Naive thymus-derived CD8-positive, alpha-beta T cell (primary cell): Measurements from ENCODE around the gene METTL16. TPM values are rescaled to one million over a fixed set of nuclear protein-coding genes. Genes with fewer than 3 reads are reported as not detected.

Source experiments
- ATAC-seq, 2 donors: fragments of 150-1000 bp; cut with Tn5 transposase in 1 of 2; sonication (Bioruptor Pico), chemical (Tn5 transposase) in 1 of 2; 1 replicate in 1 of 2; 2 replicates in 1 of 2; pipeline ENCODE4 v1.10.0; 2021; ENCODE audit warnings: mild to moderate bottlenecking in 2 of 2, moderate library complexity in 2 of 2
- POLR2A ChIA-PET: fragments of 350-600 bp; sonication (Branson Sonifier 250); formaldehyde crosslinking; loops from one replicate; lab custom pipeline; 2021; ENCODE audit warnings: antibody characterized with exemption; lab: Charles Lee
- DNase-seq, 10 donors: peaks; one replicate each; pipeline versions ENCODE4 v3.0.0 to v3.0.0-alpha.2; 2020 to 2022
- H3K27ac Mint-ChIP-seq, 10 donors: one replicate each; pipeline ENCODE4 v1.8.0; 2020 to 2022; ENCODE audit warnings: mild to moderate bottlenecking in 10 of 10, mixed read lengths in 10 of 10, moderate library complexity in 4 of 10, inconsistent platforms in 1 of 10
- H3K27me3 Mint-ChIP-seq, 5 donors: one replicate each; pipeline ENCODE4 v1.8.0; 2021 to 2022; ENCODE audit warnings: mixed read lengths in 5 of 5
- H3K36me3 Mint-ChIP-seq, 3 donors: one replicate each; pipeline ENCODE4 v1.8.0; 2020 to 2022; ENCODE audit warnings: mixed read lengths in 3 of 3, mild to moderate bottlenecking in 2 of 3, inconsistent platforms in 1 of 3
- H3K4me1 Mint-ChIP-seq, 4 donors: one replicate each; pipeline ENCODE4 v1.8.0; 2021 to 2022; ENCODE audit warnings: mixed read lengths in 4 of 4
- H3K4me3 Mint-ChIP-seq, 10 donors: one replicate each; pipeline ENCODE4 v1.8.0; 2020 to 2022; ENCODE audit warnings: mild to moderate bottlenecking in 10 of 10, mixed read lengths in 10 of 10, moderate library complexity in 6 of 10, inconsistent platforms in 1 of 10
- H3K9me3 Mint-ChIP-seq, 9 donors: one replicate each; pipeline ENCODE4 v1.8.0; 2020 to 2022; ENCODE audit warnings: mixed read lengths in 9 of 9, mild to moderate bottlenecking in 3 of 9, inconsistent platforms in 1 of 9, moderate library complexity in 1 of 9
- polyA plus RNA-seq, 3 donors: library from polyadenylated mRNA; unstranded; fragments of 300-500 nt; fragmentation: Illumina TruSeq; gene quantifications; one replicate each; pipeline ENCODE4 v1.2.3, GENCODE V29; 2021
- total RNA-seq, 8 experiments: library from RNA in 2 of 8; stranded (reverse) in 2 of 8; gene quantifications; one replicate each; pipeline ENCODE4 v1.2.3 and lab custom pipeline; 2021 to 2026

The METTL16 gene
- total and polyA plus RNA-seq, 5 experiments from 2014 or later = 18.7 to 67.2 (median 35.1) TPM

- Mint-ChIP-seq H3K9me3 (no peaks in the 10 kb centered on the region), H3K36me3 (peaks cover 0 to 30% (median 0%) of the 10 kb centered on the region in 3 donors), H3K27ac (peak overlapping the region in 1 of 10 donors; percentile 13), H3K27me3 (no peaks in the 10 kb centered on the region), H3K4me3 (no peak overlapping the region), H3K4me1 (peaks cover 0 to 4% (median 2%) of the 10 kb centered on the region in 4 donors)
- DNase-seq (no peak), ATAC-seq (no peak)
- POLR2A ChIA-PET = interaction anchor here (0.9 to 5.7 kb wide), 5 partner anchors 11 to 45 kb away, joined by 3 to 56 read pairs (median 5); partner anchors contain the start of gene TSR1
These were observed 130.6 kb downstream of the METTL16 start for GRCh38 chr17:2380950-2381649.

- peaks cover 0 to 4% (median 2%) of the 10 kb centered on the region in 4 donors for H3K4me1 Mint-ChIP-seq
- no peaks in the 10 kb centered on the region for H3K27me3 Mint-ChIP-seq
- H3K4me3 Mint-ChIP-seq = no peak overlapping the region
- ATAC-seq (no peak), DNase-seq (no peak)
- POLR2A ChIA-PET = interaction anchor here (0.9 to 5.7 kb wide), 3 partner anchors 12 to 44 kb away, joined by 3 to 56 read pairs (median 27); partner anchors contain the start of gene TSR1
- H3K9me3 Mint-ChIP-seq = no peaks in the 10 kb centered on the region
- no peak overlapping the region for H3K27ac Mint-ChIP-seq
- peaks cover 0 to 30% (median 0%) of the 10 kb centered on the region in 3 donors for H3K36me3 Mint-ChIP-seq
These were observed 131.3 kb downstream of the METTL16 start for GRCh38 chr17:2380226-2380922.

GRCh38 chr17:2379489-2380225 is 132.0 kb downstream of the METTL16 start:
- Mint-ChIP-seq H3K4me3 (no peak overlapping the region), H3K36me3 (peaks cover 0 to 36% (median 0%) of the 10 kb centered on the region in 3 donors)

GRCh38 chr17:2378905-2379304 is 132.8 kb downstream of the METTL16 start:
- no peaks in the 10 kb centered on the region for H3K27me3 Mint-ChIP-seq
- H3K36me3 Mint-ChIP-seq = peaks cover 0 to 40% (median 0%) of the 10 kb centered on the region in 3 donors
- ATAC-seq (no peak), DNase-seq (no peak)
- H3K27ac Mint-ChIP-seq = peak overlapping the region in 1 of 10 donors; percentile 14
- peaks cover 0 to 4% (median 2%) of the 10 kb centered on the region in 4 donors for H3K4me1 Mint-ChIP-seq
- no peaks in the 10 kb centered on the region for H3K9me3 Mint-ChIP-seq
- no peak overlapping the region for H3K4me3 Mint-ChIP-seq
- POLR2A ChIA-PET = interaction anchor here (0.7 kb wide), 1 partner anchor 10 kb away, joined by 3 read pairs; no protein-coding TSS in a partner anchor

More at GRCh38 chr17:2379489-2380225, 132.0 kb downstream of the METTL16 start:
- H3K27me3 Mint-ChIP-seq = no peaks in the 10 kb centered on the region
- POLR2A ChIA-PET = interaction anchor here (0.7 to 5.7 kb wide), 2 partner anchors 11 to 36 kb away, joined by 3 to 56 read pairs; no protein-coding TSS in a partner anchor
- peak overlapping the region in 1 of 10 donors; percentile 14 for H3K27ac Mint-ChIP-seq
- no peaks in the 10 kb centered on the region for H3K9me3 Mint-ChIP-seq
- DNase-seq (no peak), ATAC-seq (no peak)
- H3K4me1 Mint-ChIP-seq = peaks cover 0 to 4% (median 2%) of the 10 kb centered on the region in 4 donors

- no peak for ATAC-seq
- Mint-ChIP-seq H3K27me3 (no peaks in the 10 kb centered on the region), H3K9me3 (no peaks in the 10 kb centered on the region), H3K4me1 (peaks cover 0 to 2% (median under 1%) of the 10 kb centered on the region in 4 donors), H3K36me3 (peaks cover 0 to 46% (median 0%) of the 10 kb centered on the region in 3 donors), H3K4me3 (no peak overlapping the region), H3K27ac (peak overlapping the region in 2 of 10 donors; percentile 68 to 75)
- POLR2A ChIA-PET = no interaction called here
- no peak for DNase-seq
These were observed 134.0 kb downstream of the METTL16 start for GRCh38 chr17:2377659-2378058.

- H3K4me1 Mint-ChIP-seq = no peaks in the 10 kb centered on the region
- H3K4me3 Mint-ChIP-seq = no peak overlapping the region
- H3K9me3 Mint-ChIP-seq = no peaks in the 10 kb centered on the region
- H3K36me3 Mint-ChIP-seq = peaks cover 0 to 52% (median 0%) of the 10 kb centered on the region in 3 donors
- POLR2A ChIA-PET = no interaction called here
- H3K27me3 Mint-ChIP-seq = no peaks in the 10 kb centered on the region
- H3K27ac Mint-ChIP-seq = peak overlapping the region in 2 of 10 donors; percentile 33 to 34
- DNase-seq = no peak
- no peak for ATAC-seq
These were observed 135.6 kb downstream of the METTL16 start for GRCh38 chr17:2376107-2376506.

- no peak for ATAC-seq
- no peak for DNase-seq
- Mint-ChIP-seq H3K4me1 (no peaks in the 10 kb centered on the region), H3K4me3 (no peak overlapping the region), H3K9me3 (no peaks in the 10 kb centered on the region), H3K27me3 (no peaks in the 10 kb centered on the region), H3K27ac (peak overlapping the region in 1 of 10 donors; percentile 16), H3K36me3 (peaks cover 0 to 49% (median 0%) of the 10 kb centered on the region in 3 donors)
- POLR2A ChIA-PET = no interaction called here
These were observed 136.3 kb downstream of the METTL16 start for GRCh38 chr17:2375406-2375805.

GRCh38 chr17:2374549-2375285 is 137.0 kb downstream of the METTL16 start:
- no peaks in the 10 kb centered on the region for H3K4me1 Mint-ChIP-seq
- H3K4me3 Mint-ChIP-seq = no peak overlapping the region
- H3K36me3 Mint-ChIP-seq = peaks cover 0 to 50% (median 0%) of the 10 kb centered on the region in 3 donors
- POLR2A ChIA-PET = no interaction called here
- H3K27ac Mint-ChIP-seq = peak overlapping the region in 5 of 10 donors; percentile 4 to 71 (median 65)
- H3K9me3 Mint-ChIP-seq = no peaks in the 10 kb centered on the region
- ATAC-seq (no peak), DNase-seq (no peak)
- no peaks in the 10 kb centered on the region for H3K27me3 Mint-ChIP-seq

GRCh38 chr17:2373179-2373578 is 138.5 kb downstream of the METTL16 start:
- POLR2A ChIA-PET = no interaction called here
- peaks cover 0 to 45% (median 0%) of the 10 kb centered on the region in 3 donors for H3K36me3 Mint-ChIP-seq
- H3K27me3 Mint-ChIP-seq = no peaks in the 10 kb centered on the region
- no peak overlapping the region for H3K4me3 Mint-ChIP-seq
- ATAC-seq = no peak
- no peaks in the 10 kb centered on the region for H3K9me3 Mint-ChIP-seq
- no peak overlapping the region for H3K27ac Mint-ChIP-seq
- no peaks in the 10 kb centered on the region for H3K4me1 Mint-ChIP-seq
- DNase-seq = no peak

- Mint-ChIP-seq H3K27ac (no peak overlapping the region), H3K4me3 (no peak overlapping the region), H3K4me1 (no peaks in the 10 kb centered on the region), H3K9me3 (no peaks in the 10 kb centered on the region), H3K27me3 (no peaks in the 10 kb centered on the region), H3K36me3 (peaks cover 0 to 41% (median 0%) of the 10 kb centered on the region in 3 donors)
- ATAC-seq = no peak
- POLR2A ChIA-PET = interaction anchor here (0.6 kb wide), 1 partner anchor 319 kb away, joined by 5 read pairs; no protein-coding TSS in a partner anchor
- no peak for DNase-seq
These were observed 139.0 kb downstream of the METTL16 start for GRCh38 chr17:2372681-2373080.

- no peaks in the 10 kb centered on the region for H3K4me1 Mint-ChIP-seq
- H3K36me3 Mint-ChIP-seq = peaks cover 0 to 37% (median 0%) of the 10 kb centered on the region in 3 donors
- H3K27me3 Mint-ChIP-seq = no peaks in the 10 kb centered on the region
- no peak for ATAC-seq
- no peaks in the 10 kb centered on the region for H3K9me3 Mint-ChIP-seq
- H3K4me3 Mint-ChIP-seq = no peak overlapping the region
- no peak for DNase-seq
- no peak overlapping the region for H3K27ac Mint-ChIP-seq
- POLR2A ChIA-PET = interaction anchor here (0.6 kb wide), 1 partner anchor 319 kb away, joined by 5 read pairs; no protein-coding TSS in a partner anchor
These were observed 139.5 kb downstream of the METTL16 start for GRCh38 chr17:2372180-2372579.
